ENCODE results near the gene NMBR.
"Not testable (repeated sequence)": the region's sequence is repeated elsewhere in the genome, so short reads cannot be mapped to it uniquely, and the experiment has no call there.

The NMBR gene

GRCh38 chr6:142146828-142147662, at the start of gene NMBR, which contains the start of gene VTA1:
Gene NMBR, minus strand, starts transcription at chr6:142147122. Its CDS starts 58,464 bp downstream, at chr6:142088658.
Gene VTA1, plus strand, starts transcription at chr6:142147263. Its CDS starts 25 bp downstream, at chr6:142147288.
- DNase-seq, result peak; percentile 91 to 97

GRCh38 chr6:142195862-142196541, 49.1 kb upstream of the NMBR start:
- DNase-seq, result no peak

GRCh38 chr6:142193621-142194020, 46.7 kb upstream of the NMBR start:
- DNase-seq, result no peak

- DNase-seq, result no peak
These were observed 45.4 kb upstream of the NMBR start for GRCh38 chr6:142192343-142192742.

- DNase-seq, result no peak
These were observed 42.1 kb upstream of the NMBR start for GRCh38 chr6:142189057-142189456.

- not testable (repeated sequence) for DNase-seq
These were observed 41.4 kb upstream of the NMBR start for GRCh38 chr6:142188341-142188740.

GRCh38 chr6:142187209-142187608, 40.3 kb upstream of the NMBR start:
- peak; percentile 36 to 64 for DNase-seq

- no peak for DNase-seq
These were observed 38.7 kb upstream of the NMBR start for GRCh38 chr6:142185641-142186040.

GRCh38 chr6:142184307-142184706, 37.4 kb upstream of the NMBR start:
- no peak for DNase-seq

GRCh38 chr6:142183351-142183750, 36.4 kb upstream of the NMBR start:
- no peak for DNase-seq

- DNase-seq, result no peak
These were observed 35.1 kb upstream of the NMBR start for GRCh38 chr6:142182004-142182403.

GRCh38 chr6:142178129-142178528, 31.2 kb upstream of the NMBR start:
- DNase-seq, result no peak

- no peak for DNase-seq
These were observed 27.8 kb upstream of the NMBR start for GRCh38 chr6:142174703-142175102.

GRCh38 chr6:142173980-142174379, 27.1 kb upstream of the NMBR start:
- DNase-seq, result no peak

GRCh38 chr6:142172758-142173157, 25.8 kb upstream of the NMBR start:
- no peak for DNase-seq

GRCh38 chr6:142171351-142171750, 24.4 kb upstream of the NMBR start:
- DNase-seq, result no peak

- no peak for DNase-seq
These were observed 20.6 kb upstream of the NMBR start for GRCh38 chr6:142167486-142167885.

- no peak for DNase-seq
These were observed 20.1 kb upstream of the NMBR start for GRCh38 chr6:142167071-142167470.

GRCh38 chr6:142165227-142165626, 18.3 kb upstream of the NMBR start:
- peak in 1 of 2 experiments; percentile 45 for DNase-seq

- DNase-seq, result peak; percentile 0 to 63
These were observed 15.9 kb upstream of the NMBR start for GRCh38 chr6:142162780-142163179.

GRCh38 chr6:142156758-142157068, 9.8 kb upstream of the NMBR start:
- DNase-seq, result not testable (repeated sequence)

GRCh38 chr6:142155895-142156757, 9.2 kb upstream of the NMBR start:
- DNase-seq, result peak; percentile 3 to 11

GRCh38 chr6:142155091-142155490, 8.2 kb upstream of the NMBR start:
- no peak for DNase-seq

Measured in NCI-H2081 (cell line).